ENCODE data around the gene IL23A. TPM values are rescaled to one million over a fixed set of nuclear protein-coding genes. Genes with fewer than 3 reads are reported as not detected.
A peak's percentile ranks its signal among the peaks of the same experiment; 100 is the strongest.

IL23A gene
- polyA plus RNA-seq, 1 of the 3 experiments (the other 2 are of a cell fraction): 0.46 TPM

DNA sequence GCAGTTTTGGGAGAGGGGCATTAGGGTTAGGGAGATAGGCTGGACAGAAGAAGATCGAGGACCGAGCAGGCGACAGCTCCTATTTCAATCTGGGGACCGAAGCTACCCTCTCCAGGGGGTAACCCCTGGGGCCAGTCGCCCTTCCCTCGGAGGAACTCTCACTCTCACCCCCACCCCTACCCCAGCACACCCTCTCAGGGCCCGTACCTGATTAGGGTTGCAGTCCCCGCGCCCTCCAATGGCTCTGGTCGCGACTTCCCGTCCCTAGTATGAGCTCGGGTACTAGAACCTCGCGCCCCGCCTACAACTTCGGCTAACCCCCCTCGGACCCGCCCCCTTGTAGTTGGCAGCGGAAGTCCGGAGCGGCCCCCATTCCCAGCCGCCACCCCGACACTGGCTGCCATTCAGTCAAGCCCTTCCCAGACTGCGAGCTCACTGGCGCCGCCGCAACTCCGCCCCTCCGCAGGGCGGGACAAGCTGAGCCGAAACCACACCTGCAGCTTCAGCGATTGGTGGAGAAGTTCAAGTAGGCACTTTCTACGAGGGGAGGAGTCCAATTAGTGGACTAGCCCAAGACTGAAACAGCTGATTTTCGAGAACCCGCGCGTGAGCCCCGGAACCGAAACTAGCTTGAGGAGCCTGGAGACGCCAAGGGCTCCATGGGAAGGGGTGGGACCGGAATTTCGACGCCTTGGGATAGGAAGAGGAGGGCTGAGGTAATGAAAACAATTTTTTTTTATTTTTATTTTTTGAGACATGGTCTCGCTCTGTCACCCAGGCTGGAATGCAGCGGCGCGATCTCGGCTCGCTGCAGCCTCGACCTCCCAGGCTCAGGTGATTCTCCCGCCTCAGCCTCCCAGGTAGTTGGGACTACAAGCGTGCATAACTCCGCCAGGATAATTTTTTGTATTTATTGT is 21.4 kb downstream of the IL23A start, which contains the start of gene STAT2:
STAT2 (minus strand) TSS at position 257 of the 917 bp plus-strand sequence. CDS start 3,536 bp downstream, outside the sequence.
- peaks cover 15 to 16% of the 10 kb centered on the region in 2 experiments for H3K36me3 ChIP-seq (replicated peaks in 1 of 2; ENCODE audit: control insufficient read depth in 1 of 2, insufficient read depth in 2 of 2, low read length in 1 of 2)
- H3K9me3 ChIP-seq: no peaks in the 10 kb centered on the region
- H3K27me3 ChIP-seq (ENCODE audit: insufficient read depth): no peaks in the 10 kb centered on the region
- peaks cover 29% of the 10 kb centered on the region for H3K79me2 ChIP-seq (ENCODE audit: insufficient read depth)
- no peaks in the 10 kb centered on the region; the same call in 1 of the 2 replicates for H4K20me1 ChIP-seq (ENCODE audit: insufficient read depth)
- H3K4me2 ChIP-seq: peak within 1 kb of the TSS; percentile 84
- H3K9me2 ChIP-seq: no peaks in the 10 kb centered on the region
- ChIA-PET CTCF (interaction anchor here (0.6 to 1.9 kb wide), 8 partner anchors 9 to 171 kb away, joined by 3 to 7 read pairs (median 3); partner anchors contain the start of genes RNF41 and SMARCC2), POLR2A (interaction anchor here (0.6 to 2.9 kb wide), 12 partner anchors 21 to 404 kb away, joined by 3 to 26 read pairs (median 4); partner anchors contain the start of genes CNPY2, COQ10A, PA2G4 and PAN2)
- H3F3A ChIP-seq (replicated peaks; ENCODE audit: insufficient read depth): peaks cover 6% of the 10 kb centered on the region
- H3K4me3 ChIP-seq (ENCODE audit: low read depth in 2 of 2, low read length in 1 of 2): peak within 1 kb of the TSS; percentile 81 to 82
- DNase-seq: peak; percentile 93
- peaks cover 0 to 9% of the 10 kb centered on the region in 2 experiments; a peak in 1 of 4 replicates for H3K4me1 ChIP-seq (ENCODE audit: control insufficient read depth in 1 of 2, insufficient read depth in 2 of 2, low read depth in 1 of 2, low read length in 1 of 2)
- WGBS (ENCODE audit: low lambda C conversion rate): 2% methylated on average over 54 of the region's 54 CpGs
- peak within 1 kb of the TSS; percentile 79 to 80 for H3K27ac ChIP-seq (ENCODE audit: low read depth in 2 of 2, low read length in 1 of 2)
- peak within 1 kb of the TSS; percentile 84 for H2AFZ ChIP-seq (ENCODE audit: low read depth)
- peak within 1 kb of the TSS; percentile 80 for H3K9ac ChIP-seq
- TF ChIP-seq POLR2AphosphoS5 (IDR thresholded peaks at IDR 0.05; ENCODE audit: low read depth, low read length): peak; percentile 75
- no peak; the same call in 1 of the 2 replicates for TF ChIP-seq FOXM1 (IDR thresholded peaks at IDR 0.05; ENCODE audit: low read depth)
- TF ChIP-seq PBX3 (IDR thresholded peaks at IDR 0.05): peak; percentile 95
- peak; percentile 99 for TF ChIP-seq MXI1 (IDR thresholded peaks at IDR 0.05; ENCODE audit: low read depth, low read length)
- no peak for TF ChIP-seq MEF2A (IDR thresholded peaks at IDR 0.05; ENCODE audit: borderline replicate concordance, low read depth)
- no peak for TF ChIP-seq GATA2 (CRISPR knock-in tag; IDR thresholded peaks at IDR 0.05)
- TF ChIP-seq TCF12 (IDR thresholded peaks at IDR 0.05): no peak
- TF ChIP-seq RXRA (IDR thresholded peaks at IDR 0.05; ENCODE audit: borderline replicate concordance, low read depth): no peak
- TF ChIP-seq, protein P1, sequence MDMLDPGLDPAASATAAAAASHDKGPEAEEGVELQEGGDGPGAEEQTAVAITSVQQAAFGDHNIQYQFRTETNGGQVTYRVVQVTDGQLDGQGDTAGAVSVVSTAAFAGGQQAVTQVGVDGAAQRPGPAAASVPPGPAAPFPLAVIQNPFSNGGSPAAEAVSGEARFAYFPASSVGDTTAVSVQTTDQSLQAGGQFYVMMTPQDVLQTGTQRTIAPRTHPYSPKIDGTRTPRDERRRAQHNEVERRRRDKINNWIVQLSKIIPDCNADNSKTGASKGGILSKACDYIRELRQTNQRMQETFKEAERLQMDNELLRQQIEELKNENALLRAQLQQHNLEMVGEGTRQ (IDR thresholded peaks at IDR 0.05; ENCODE audit: borderline replicate concordance, low read depth, low read length): no peak
- no peak for TF ChIP-seq JUND (IDR thresholded peaks at IDR 0.05)
- TF ChIP-seq SIN3A (IDR thresholded peaks at IDR 0.05; ENCODE audit: borderline replicate concordance, low read depth, low read length): peak; percentile 86; the same call in 1 of the 2 replicates
- TF ChIP-seq RCOR1 (IDR thresholded peaks at IDR 0.05; ENCODE audit: low read length): peak; percentile 48
- peak; percentile 59 for TF ChIP-seq NRF1 (IDR thresholded peaks at IDR 0.05; ENCODE audit: low read depth, low read length)
- TF ChIP-seq, protein P2, sequence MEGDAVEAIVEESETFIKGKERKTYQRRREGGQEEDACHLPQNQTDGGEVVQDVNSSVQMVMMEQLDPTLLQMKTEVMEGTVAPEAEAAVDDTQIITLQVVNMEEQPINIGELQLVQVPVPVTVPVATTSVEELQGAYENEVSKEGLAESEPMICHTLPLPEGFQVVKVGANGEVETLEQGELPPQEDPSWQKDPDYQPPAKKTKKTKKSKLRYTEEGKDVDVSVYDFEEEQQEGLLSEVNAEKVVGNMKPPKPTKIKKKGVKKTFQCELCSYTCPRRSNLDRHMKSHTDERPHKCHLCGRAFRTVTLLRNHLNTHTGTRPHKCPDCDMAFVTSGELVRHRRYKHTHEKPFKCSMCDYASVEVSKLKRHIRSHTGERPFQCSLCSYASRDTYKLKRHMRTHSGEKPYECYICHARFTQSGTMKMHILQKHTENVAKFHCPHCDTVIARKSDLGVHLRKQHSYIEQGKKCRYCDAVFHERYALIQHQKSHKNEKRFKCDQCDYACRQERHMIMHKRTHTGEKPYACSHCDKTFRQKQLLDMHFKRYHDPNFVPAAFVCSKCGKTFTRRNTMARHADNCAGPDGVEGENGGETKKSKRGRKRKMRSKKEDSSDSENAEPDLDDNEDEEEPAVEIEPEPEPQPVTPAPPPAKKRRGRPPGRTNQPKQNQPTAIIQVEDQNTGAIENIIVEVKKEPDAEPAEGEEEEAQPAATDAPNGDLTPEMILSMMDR (IDR thresholded peaks at IDR 0.05): no peak
- TF ChIP-seq FOSL2 (IDR thresholded peaks at IDR 0.05; ENCODE audit: borderline replicate concordance, low read depth): no peak
- TF ChIP-seq FOXJ3 (CRISPR knock-in tag; IDR thresholded peaks at IDR 0.05): no peak
- peak; percentile 86 for TF ChIP-seq GABPA (IDR thresholded peaks at IDR 0.05; ENCODE audit: low read depth)
- peak; percentile 63 for TF ChIP-seq CHD2 (IDR thresholded peaks at IDR 0.05; ENCODE audit: low read length, partially characterized antibody)
- TF ChIP-seq ZBTB33 (IDR thresholded peaks at IDR 0.05; ENCODE audit: borderline replicate concordance, low read depth): 0 out of 2 replicates have a peak, but pooled peaks have one; percentile 19
- TF ChIP-seq, protein P3, sequence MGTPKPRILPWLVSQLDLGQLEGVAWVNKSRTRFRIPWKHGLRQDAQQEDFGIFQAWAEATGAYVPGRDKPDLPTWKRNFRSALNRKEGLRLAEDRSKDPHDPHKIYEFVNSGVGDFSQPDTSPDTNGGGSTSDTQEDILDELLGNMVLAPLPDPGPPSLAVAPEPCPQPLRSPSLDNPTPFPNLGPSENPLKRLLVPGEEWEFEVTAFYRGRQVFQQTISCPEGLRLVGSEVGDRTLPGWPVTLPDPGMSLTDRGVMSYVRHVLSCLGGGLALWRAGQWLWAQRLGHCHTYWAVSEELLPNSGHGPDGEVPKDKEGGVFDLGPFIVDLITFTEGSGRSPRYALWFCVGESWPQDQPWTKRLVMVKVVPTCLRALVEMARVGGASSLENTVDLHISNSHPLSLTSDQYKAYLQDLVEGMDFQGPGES (IDR thresholded peaks at IDR 0.05; ENCODE audit: low read depth, low read length): no peak; the same call in none of the 2 replicates
- peak; percentile 3 to 60; a peak in 3 of 4 replicates for TF ChIP-seq EP300 (IDR thresholded peaks at IDR 0.05; ENCODE audit: borderline replicate concordance in 1 of 2, low read depth in 1 of 2, low read length in 1 of 2)

Measured in SK-N-SH (cell line).